ENCODE results near the gene CIDEC.
"Not testable (repeated sequence)": the region's sequence is repeated elsewhere in the genome, so short reads cannot be mapped to it uniquely, and the experiment has no call there.

The CIDEC gene

DNA sequence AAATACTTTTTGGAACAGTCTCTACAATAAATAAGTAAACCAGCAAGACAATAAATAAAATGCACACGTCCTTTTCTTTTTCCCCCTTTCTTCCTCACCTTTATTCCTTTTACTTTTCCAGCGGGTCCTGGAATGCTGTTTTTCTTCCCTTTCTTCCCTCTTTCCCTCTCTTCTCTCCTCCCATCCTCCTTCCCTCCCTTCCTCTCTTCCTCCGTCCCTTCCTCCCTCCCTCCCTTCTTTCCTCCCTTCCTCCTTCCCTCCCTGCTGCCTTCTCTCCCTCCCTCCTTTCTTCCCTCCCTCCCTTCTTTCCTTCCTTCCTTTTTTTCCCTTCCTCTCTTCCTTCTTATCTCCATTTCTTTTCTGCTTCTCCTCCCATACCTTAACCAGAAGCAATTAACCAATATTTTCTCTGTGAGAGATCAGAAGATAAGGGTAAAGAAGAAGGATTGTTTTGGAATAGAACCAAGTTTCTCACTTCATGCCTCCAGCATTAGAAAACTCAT lies 19.3 kb upstream of the CIDEC start:
- TF ChIP-seq, protein P1, sequence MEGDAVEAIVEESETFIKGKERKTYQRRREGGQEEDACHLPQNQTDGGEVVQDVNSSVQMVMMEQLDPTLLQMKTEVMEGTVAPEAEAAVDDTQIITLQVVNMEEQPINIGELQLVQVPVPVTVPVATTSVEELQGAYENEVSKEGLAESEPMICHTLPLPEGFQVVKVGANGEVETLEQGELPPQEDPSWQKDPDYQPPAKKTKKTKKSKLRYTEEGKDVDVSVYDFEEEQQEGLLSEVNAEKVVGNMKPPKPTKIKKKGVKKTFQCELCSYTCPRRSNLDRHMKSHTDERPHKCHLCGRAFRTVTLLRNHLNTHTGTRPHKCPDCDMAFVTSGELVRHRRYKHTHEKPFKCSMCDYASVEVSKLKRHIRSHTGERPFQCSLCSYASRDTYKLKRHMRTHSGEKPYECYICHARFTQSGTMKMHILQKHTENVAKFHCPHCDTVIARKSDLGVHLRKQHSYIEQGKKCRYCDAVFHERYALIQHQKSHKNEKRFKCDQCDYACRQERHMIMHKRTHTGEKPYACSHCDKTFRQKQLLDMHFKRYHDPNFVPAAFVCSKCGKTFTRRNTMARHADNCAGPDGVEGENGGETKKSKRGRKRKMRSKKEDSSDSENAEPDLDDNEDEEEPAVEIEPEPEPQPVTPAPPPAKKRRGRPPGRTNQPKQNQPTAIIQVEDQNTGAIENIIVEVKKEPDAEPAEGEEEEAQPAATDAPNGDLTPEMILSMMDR (conservative IDR thresholded peaks at IDR 0.05) = no peak
- H3K27ac ChIP-seq = peak overlapping the region; percentile 98

DNA sequence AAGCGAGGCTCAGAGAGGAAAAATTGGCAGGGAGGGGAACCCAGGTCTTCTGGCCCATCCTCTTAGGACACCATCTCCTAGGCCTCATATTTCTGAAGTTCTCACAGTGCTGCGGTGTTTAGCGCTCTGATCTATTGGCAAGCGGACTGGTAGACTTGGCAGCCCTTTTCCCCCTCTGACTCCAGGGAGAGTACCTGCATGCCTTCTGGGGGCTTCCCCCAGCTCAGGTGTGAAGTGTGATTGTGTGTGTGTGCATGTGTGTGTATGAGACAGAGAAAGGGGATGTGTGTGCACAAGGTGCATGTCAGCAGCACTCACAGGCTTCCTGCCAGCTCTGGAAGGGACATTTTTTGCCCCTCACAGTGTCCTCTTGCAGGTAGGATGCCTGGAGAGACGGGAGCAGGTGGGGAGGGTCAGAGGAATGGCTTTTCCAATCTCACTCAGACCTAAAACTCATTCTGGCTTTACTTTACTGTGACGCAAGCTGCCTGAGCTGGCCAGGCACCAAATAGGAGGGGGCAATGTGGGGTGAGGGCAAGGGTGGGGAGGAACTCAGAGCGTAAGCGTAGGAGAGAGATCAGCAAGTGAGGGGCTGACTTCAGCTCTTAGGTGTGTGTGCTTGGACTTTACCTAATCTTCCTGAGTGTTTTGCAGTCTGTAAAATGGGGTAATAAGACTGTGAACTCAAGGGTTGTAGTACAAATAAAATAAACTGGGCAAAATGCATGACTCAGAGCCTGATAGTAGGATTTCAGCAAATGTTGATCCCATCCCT lies 18.6 kb upstream of the CIDEC start:
- TF ChIP-seq, protein P1 (conservative IDR thresholded peaks at IDR 0.05) = no peak
- peak overlapping the region; percentile 98 for H3K27ac ChIP-seq

DNA sequence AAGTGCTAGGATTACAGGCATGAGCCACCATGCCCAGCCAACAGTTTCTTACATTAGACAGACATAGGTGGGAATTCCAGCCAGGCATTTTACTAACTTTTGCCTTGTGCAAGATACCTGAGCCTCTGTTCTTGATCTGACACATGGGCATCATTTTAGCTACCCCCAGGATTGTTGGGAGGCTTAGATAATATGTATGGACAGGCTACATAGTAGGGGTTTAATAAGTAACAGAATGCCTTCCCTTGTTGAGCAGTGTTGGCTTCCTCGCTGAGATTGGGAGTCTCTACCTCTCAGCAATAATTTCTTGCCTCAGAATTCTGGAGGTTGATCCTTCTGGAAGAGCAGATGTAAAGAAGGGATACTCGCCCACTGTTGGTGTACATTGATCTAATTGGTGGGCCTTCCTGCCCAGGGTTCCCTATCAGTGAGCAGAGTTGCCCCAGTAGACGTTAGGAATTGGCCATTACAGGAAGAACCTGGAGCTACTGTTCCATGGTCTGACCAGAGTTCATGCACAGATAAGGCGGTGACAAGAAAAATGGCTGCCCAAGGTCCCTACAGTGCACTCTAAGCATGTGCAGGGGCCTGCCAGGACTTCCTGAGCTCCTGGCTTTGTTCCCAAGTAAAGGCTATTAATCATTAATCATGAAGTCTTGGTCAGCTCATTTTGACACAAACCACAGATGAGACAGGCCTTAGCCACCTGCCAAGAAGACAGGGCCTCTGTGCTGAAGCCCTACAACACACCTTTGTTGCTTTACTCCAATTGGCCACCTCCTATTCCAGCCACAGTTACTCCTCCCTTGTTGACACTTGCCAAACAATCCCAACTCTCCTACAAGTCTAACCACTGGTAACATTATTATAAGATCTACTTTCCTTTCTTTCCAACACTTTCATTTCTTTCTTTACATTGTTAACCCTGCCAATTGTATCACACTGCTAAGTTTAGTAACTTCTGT lies 17.6 kb upstream of the CIDEC start:
- peak overlapping the region; percentile 98 for H3K27ac ChIP-seq
- TF ChIP-seq, protein P1 (conservative IDR thresholded peaks at IDR 0.05) = no peak

DNA sequence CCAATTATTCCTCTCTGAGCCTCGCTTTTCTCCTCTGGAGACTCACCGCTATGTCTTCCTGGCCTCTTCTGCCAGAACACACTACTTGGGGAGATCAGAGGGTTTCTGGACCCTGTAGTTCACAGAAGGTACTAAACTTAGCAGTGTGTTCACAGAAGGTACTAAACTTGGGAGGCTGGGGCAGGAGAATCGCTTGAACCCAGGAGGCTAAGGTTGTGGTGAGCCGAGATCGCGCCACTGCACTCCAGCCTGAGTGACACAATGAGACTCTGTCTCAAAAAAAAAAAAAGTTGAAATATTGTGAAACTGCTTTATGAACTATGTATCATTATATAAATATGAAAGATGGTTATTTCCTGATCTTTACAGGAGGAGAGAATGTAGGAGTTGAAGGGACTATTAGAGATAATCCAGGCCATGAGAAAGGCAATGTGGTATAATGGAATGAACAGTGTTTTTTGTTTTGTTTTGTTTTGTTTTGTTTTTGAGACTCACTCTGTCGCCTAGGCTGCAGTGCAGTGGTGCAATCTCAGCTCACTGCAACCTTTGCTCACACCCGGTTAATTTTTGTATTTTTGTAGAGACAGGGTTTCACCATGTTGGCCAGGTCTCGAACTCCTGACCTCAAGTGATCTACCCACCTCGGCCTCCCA lies 16.8 kb upstream of the CIDEC start:
- peak overlapping the region; percentile 98 for H3K27ac ChIP-seq

DNA sequence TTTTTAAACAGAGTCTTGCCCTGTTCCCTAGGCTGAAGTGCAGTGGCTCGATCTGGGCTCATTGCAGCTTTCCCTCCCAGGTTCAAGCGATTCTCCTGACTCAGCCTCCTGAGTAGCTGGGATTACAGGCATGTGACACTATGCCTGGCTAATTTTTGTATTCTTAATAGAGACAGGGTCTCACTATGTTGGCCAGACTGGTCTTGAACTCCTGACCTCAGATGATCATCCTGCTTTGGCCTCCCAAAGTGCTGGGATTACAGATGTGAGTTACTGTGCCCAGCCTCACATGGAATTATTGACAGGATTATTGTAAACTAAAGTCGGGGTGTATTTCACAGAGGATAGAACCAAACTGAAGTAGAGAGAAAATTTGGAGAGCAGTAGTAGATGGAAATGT lies 15.7 kb upstream of the CIDEC start:
- H3K27ac ChIP-seq = not testable (repeated sequence)

DNA sequence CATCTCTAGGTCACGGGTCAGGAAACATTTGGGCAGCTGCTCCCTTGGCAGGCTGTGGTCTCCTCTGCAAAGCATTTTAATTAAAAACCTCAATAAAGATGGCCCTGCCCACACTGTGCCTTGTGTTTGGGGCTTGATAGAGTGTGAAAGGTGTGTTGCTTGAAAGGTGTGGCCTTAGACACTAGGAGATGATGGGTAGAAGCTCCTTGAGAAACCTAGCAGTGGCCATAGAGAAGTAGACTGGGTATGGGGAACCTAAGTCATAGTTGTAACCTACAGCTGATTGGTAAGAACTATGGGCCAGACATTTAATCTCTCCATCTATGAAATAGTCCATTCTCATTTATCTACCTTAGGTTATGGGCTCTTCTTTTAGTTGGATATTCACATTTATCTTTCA lies 13.7 kb upstream of the CIDEC start:
- TF ChIP-seq, protein P1 (conservative IDR thresholded peaks at IDR 0.05) = no peak
- peak overlapping the region; percentile 28; the same call in 1 of the 2 replicates for H3K27ac ChIP-seq

DNA sequence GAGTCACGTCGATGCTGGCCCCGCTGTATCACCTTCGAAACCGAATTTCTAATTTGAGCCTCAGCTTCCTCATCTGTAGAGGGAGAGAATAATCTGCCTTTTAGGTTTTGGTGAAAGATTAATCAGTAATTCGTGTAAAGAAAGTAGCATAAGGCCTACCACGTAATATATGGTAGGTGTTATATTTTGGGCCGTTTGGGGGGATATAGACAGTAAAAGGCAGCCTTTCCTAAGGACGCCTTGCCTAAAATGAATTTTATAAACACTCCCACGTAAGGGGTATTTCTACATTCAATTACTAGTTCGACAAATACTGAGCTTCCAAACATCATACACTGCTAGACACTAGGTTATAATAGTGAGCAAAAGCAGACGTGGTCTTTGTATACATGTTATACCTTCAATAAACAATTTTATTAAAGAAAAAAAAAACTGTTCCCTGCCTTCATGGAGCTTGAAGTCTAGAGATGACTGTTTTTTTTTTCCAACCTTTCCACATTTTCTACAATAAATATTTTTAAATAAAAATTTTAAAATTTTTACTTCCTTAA lies 11.1 kb upstream of the CIDEC start:
- TF ChIP-seq, protein P1 (conservative IDR thresholded peaks at IDR 0.05) = no peak
- peak overlapping the region; percentile 91 for H3K27ac ChIP-seq

Measured in VCaP (cell line).